ENCODE results near the gene BCCIP.

The BCCIP gene

GRCh38 chr10:125883211-125883610 lies 59.9 kb downstream of the BCCIP start:
- no peak for DNase-seq (ENCODE audit: low read depth in 3 of 3, low spot score in 1 of 3)

Data from stimulated activated CD4-positive, alpha-beta T cell treated with anti-CD3 and anti-CD28 coated beads, TNF-alpha, amount 100 ng/mL, for 1 hour (primary cell).